Activated CD8-positive, alpha-beta memory T cell treated with anti-CD3 and anti-CD28 coated beads for 48 hours (primary cell): ENCODE results near the gene ZNF20.

ENCODE experiments used
- DNase-seq, 3 experiments: peaks; one replicate each; pipeline ENCODE4 v3.0.0-alpha.2; 2020; ENCODE audit warnings: low read depth in 2 of 3, low spot score in 2 of 3

The ZNF20 gene

GRCh38 chr19:12139885-12140544 is at the start of gene ZNF20:
ZNF20 (minus strand) TSS chr19:12140350; CDS start chr19:12140182, 168 bp downstream.
- peak; percentile 72 to 80 (median 77) for DNase-seq

- DNase-seq = no peak
Observed at GRCh38 chr19:12187625-12188024, 47.5 kb upstream of the ZNF20 start.

DNA sequence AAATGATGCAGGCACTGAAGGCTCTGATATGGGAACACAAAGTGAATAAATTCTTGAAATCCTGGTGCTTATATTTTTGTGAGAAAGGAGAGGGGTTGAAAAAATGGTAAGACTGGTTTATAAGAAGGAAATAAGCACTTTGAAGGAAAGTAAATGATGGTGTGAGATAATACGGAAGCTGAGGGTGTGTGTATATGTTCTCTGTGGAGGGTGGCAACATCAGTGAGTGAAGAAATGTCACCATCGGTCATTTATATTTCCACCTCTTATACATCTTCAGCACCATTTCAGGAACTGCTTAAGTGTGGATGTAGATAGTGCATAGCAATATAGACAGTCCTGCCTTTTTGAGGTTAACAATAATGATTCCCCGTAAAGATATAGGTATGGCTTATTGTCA is 40.2 kb upstream of the ZNF20 start:
- no peak for DNase-seq

DNA sequence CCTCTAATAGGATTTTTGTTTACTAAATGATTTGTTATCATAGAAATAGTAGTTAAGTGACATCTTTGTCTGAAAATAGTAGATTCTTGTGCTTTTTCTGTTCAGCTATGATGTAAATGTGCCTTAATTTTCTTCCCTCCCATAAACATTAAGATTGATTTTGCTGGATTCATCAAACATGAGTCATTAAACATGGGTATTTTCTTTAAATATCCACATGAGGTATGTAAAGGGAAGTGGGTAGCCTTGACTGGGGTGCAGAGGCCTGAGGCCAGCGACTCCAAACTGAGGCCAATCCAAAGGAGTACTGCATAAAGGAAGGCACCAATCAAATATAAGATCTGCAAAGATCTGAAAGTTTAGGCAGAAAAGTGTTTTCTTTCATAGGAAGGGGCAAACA is 26.5 kb upstream of the ZNF20 start:
- DNase-seq = no peak

DNA sequence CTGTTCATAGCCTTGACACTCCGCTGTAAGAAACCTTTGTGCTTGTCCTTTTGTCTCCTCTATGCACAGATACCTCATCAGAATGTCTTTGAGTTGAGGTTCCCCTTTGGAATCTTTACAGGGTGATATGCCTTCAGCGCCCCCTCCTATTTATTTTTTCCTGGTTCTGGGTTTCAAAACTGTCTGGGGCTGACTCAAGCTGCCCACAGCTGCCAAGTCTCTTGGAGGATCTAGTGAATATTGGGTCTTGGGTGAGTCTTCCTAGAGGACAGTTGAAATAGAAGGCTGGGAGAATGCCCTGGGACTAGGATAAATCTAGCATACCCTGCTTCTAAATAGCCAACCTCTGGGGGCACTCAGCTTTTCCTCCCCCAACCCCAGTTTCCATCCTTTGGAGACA is 23.7 kb upstream of the ZNF20 start:
- DNase-seq = no peak

- DNase-seq = peak; percentile 63 to 81 (median 80)
Observed at GRCh38 chr19:12162882-12163806, 23.0 kb upstream of the ZNF20 start, which contains the start of gene ZNF136. ZNF136 (plus strand) TSS chr19:12163096; CDS start chr19:12163204, 108 bp downstream.

GRCh38 chr19:12162513-12162881 is 22.3 kb upstream of the ZNF20 start:
- no peak for DNase-seq

DNA sequence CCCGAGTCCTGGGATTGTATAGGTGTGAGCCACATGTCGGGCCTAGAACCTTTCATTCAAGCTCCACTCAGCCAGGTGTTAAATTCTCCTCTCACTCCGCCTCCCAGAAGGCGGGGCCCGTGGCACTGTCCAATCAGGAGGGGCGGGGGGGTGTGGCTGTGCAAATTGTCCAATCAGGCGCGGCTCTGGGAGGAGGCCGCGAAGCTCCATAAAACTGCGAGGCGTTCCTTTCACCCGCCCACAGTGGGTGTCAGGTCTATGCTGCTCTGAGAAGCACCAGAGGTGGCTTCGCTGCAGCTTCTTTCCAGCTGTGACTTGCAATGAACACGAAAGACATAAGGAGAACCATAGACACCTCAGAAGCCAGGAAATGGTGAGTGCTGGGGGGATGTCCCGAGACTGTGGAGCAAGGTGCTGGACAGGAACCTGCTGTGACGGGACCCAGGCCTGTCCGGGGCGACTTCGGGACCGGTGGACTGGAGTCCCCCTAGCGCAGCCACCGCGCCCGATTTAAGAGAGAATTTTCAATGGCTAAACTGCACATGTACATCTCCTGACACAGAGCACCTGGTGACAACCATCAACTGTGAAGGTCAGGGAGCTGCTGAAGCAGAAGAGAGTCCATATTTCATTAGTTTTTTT is 19.7 kb upstream of the ZNF20 start:
- no peak for DNase-seq

DNA sequence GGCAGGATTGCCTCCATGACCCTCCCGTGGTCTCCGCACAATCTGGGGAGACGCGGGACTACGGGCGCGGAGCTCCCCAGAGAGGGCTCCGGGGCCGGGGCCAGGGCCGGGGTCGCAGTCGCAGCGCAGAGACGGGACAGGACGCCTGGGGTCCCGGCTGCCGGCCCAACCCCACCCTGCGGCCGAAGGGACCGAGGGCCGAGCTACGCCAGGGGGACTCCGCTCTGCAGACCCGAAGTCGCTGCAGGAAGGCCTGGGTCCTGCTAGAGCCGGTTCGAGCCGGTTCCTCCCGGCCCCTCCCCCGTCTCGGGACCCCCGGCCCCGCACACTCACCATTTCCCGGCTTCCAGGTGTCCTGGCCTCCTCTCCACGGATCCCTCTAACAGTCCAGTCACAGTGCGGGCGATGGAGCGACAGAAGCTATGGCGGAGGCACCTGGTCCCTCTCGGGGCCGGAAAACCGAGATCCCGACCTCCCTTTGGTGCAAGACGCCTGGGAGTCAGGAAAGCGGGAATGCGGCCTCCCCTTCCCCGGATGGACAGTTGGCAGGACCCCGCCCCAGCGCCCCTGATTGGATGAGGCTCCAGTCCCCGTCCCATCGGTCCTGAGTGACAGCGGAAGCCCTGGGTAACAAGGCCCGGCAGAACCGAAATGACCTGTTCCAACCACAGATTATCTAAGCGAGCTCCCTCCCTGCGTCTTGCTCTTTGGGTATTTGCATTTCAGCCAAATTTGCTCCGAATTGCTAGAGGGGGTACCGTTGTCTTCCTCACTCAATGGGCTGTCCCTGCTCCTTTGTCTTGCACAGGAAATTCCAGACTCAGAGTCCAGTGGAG is 16.3 kb upstream of the ZNF20 start, which contains the start of gene ZNF625:
TSS of gene ZNF625 (minus strand) at position 512 of the 836 bp plus-strand sequence. CDS start at position 336, 176 bp downstream.
- DNase-seq = peak in 2 of 3 experiments; percentile 13 to 28

GRCh38 chr19:12155324-12155860 is 15.2 kb upstream of the ZNF20 start:
- DNase-seq = no peak

GRCh38 chr19:12145348-12145747 is 5.2 kb upstream of the ZNF20 start:
- DNase-seq = no peak

GRCh38 chr19:12141405-12141736 is 1.2 kb upstream of the ZNF20 start:
- no peak for DNase-seq

- DNase-seq = peak; percentile 53 to 82 (median 72)
Observed at GRCh38 chr19:12140545-12141404, 625 bp upstream of the ZNF20 start.

- no peak for DNase-seq
Observed at GRCh38 chr19:12139269-12139668, 881 bp downstream of the ZNF20 start.

- no peak for DNase-seq
Observed at GRCh38 chr19:12137221-12137940, 2.8 kb downstream of the ZNF20 start.

DNA sequence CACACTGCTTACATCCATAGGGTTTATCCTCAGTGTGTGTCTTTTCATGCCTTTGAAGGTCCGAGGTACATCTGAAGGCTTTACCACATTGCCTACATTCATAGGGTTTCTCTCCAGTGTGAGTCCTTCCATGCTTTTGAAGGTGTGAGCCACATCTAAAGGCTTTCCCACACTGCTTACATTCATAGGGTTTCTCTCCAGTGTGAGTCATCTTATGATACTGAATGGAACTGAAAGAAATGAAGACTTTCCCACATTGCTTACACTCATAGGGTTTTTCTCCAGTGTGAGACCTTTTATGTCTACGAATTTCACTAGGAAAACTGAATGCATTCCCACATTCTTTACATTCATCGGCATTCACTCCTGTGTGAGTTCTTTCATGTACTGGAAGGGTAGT is 7.1 kb downstream of the ZNF20 start:
- DNase-seq = no peak

GRCh38 chr19:12126707-12127106 is 13.4 kb downstream of the ZNF20 start:
- DNase-seq = no peak

DNA sequence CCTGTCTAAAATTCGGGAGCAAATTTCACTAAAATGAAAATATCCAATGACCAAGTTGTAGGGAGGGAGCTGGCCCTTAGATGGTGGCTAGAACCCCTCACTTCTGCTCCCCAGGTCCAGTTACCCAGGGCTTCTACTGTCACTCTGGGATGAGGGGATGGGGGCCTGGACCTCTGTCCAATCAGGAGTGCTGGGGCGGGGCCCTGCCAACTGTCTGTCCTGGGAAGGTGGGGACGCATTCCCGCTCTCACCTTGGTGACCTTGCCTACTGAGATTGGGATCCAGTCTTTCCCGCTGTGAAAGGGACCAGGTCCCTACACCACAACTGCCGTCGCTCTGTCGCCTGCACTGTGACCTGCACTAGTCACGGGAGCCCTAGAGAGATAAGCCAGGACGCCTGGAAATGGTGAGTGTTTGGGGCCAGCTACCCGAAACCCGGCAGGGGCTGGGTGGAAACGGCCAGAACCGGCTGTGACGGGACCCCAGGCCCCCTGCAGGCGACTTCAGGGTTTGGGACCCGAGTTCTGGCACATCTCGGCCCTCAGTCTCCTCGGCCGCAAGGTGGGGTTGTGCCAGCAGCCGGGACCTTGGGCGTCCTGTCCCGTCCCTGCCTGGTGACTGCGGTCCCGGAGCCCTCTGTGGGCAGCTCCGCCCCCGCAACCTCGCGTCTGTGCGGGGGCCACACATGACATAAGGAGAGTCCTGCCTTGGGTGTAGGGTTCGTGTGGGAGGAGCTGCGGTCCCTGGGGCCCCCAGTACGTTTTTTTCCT is 22.8 kb downstream of the ZNF20 start:
- no peak for DNase-seq
